Stimulated activated CD8-positive, alpha-beta memory T cell treated with anti-CD3 and anti-CD28 coated beads, Interleukin-7, amount 100 ng/mL, for 48 hours (primary cell): ENCODE measurements around the gene SHISA7.
"Not testable (repeated sequence)": the region's sequence is repeated elsewhere in the genome, so short reads cannot be mapped to it uniquely, and the experiment has no call there.

Experiments
- DNase-seq, 2 donors: peaks; one replicate each; pipeline ENCODE4 v3.0.0-alpha.2; 2020; ENCODE audit warnings: low read depth in 1 of 2; ENCODE audit errors: extremely low read depth in 1 of 2

Gene SHISA7

GRCh38 chr19:55448175-55448490 lies 5.0 kb upstream of the SHISA7 start:
- DNase-seq, result not testable (repeated sequence)

GRCh38 chr19:55447421-55448174 lies 4.5 kb upstream of the SHISA7 start:
- DNase-seq, result no peak

GRCh38 chr19:55446060-55446459 lies 3.0 kb upstream of the SHISA7 start:
- DNase-seq, result no peak

GRCh38 chr19:55444646-55445045 lies 1.5 kb upstream of the SHISA7 start:
- DNase-seq, result no peak

- DNase-seq, result no peak
Measured at GRCh38 chr19:55443824-55444480, 852 bp upstream of the SHISA7 start.

GRCh38 chr19:55442372-55442961 lies 633 bp downstream of the SHISA7 start:
- no peak for DNase-seq

- no peak for DNase-seq
Measured at GRCh38 chr19:55441692-55442321, 1.3 kb downstream of the SHISA7 start.

- no peak for DNase-seq
Measured at GRCh38 chr19:55441319-55441691, 1.8 kb downstream of the SHISA7 start.

GRCh38 chr19:55440411-55441105 lies 2.5 kb downstream of the SHISA7 start:
- DNase-seq, result no peak

GRCh38 chr19:55439052-55439451 lies 4.0 kb downstream of the SHISA7 start:
- no peak for DNase-seq

GRCh38 chr19:55437410-55437809 lies 5.7 kb downstream of the SHISA7 start:
- DNase-seq, result no peak

- no peak for DNase-seq
Measured at GRCh38 chr19:55436847-55437246, 6.3 kb downstream of the SHISA7 start.

GRCh38 chr19:55435020-55435419 lies 8.1 kb downstream of the SHISA7 start:
- no peak for DNase-seq

- no peak for DNase-seq
Measured at GRCh38 chr19:55434356-55434919, 8.7 kb downstream of the SHISA7 start.

GRCh38 chr19:55433292-55433691 lies 9.8 kb downstream of the SHISA7 start:
- no peak for DNase-seq

- no peak for DNase-seq
Measured at GRCh38 chr19:55432241-55432959, 10.7 kb downstream of the SHISA7 start.

- DNase-seq, result no peak
Measured at GRCh38 chr19:55431183-55431582, 11.9 kb downstream of the SHISA7 start.

GRCh38 chr19:55426042-55426441 lies 17.1 kb downstream of the SHISA7 start:
- DNase-seq, result no peak

- no peak for DNase-seq
Measured at GRCh38 chr19:55424518-55424917, 18.6 kb downstream of the SHISA7 start.
